HL-60 (cell line): Measurements from ENCODE around the gene PLXNA2.

Experiments used
- CTCF ChIP-seq: IDR thresholded peaks from one replicate; pipeline ENCODE4 v1.5.1; 2011; ENCODE audit warnings: low read length, control low read depth, inconsistent platforms; ENCODE audit not compliant: insufficient read depth
- GABPA ChIP-seq: IDR thresholded peaks from 2 replicates; pipeline ENCODE4 v1.6.1; 2012; ENCODE audit warnings: low read depth

- TF ChIP-seq CTCF: no peak
- TF ChIP-seq GABPA: no peak
These were observed 155.0 kb downstream of the PLXNA2 start for GRCh38 chr1:208089149-208089548.
